Immature natural killer cell (primary cell): ENCODE measurements around the gene ADAM10. TPM values are rescaled to one million over a fixed set of nuclear protein-coding genes. Genes with fewer than 3 reads are reported as not detected.

Experiments used
- DNase-seq, 3 donors: peaks; one replicate each; pipeline ENCODE4 v3.0.0; 2022; ENCODE audit warnings: mixed read lengths in 1 of 3
- H3K27ac Mint-ChIP-seq, 6 donors: one replicate each; pipeline ENCODE4 v1.8.0; 2020; ENCODE audit warnings: mixed read lengths in 6 of 6, mild to moderate bottlenecking in 5 of 6, inconsistent platforms in 4 of 6, moderate library complexity in 3 of 6
- H3K27me3 Mint-ChIP-seq, 3 donors: one replicate each; pipeline ENCODE4 v1.8.0; 2020 to 2021; ENCODE audit warnings: low read depth in 3 of 3, mild to moderate bottlenecking in 3 of 3, mixed read lengths in 3 of 3, moderate library complexity in 3 of 3, inconsistent platforms in 1 of 3
- H3K36me3 Mint-ChIP-seq, 3 donors: one replicate each; pipeline ENCODE4 v1.8.0; 2020; ENCODE audit warnings: mixed read lengths in 3 of 3, inconsistent platforms in 2 of 3, mild to moderate bottlenecking in 2 of 3
- H3K4me1 Mint-ChIP-seq, 2 donors: one replicate each; pipeline ENCODE4 v1.8.0; 2020; ENCODE audit warnings: inconsistent platforms in 2 of 2, mild to moderate bottlenecking in 2 of 2, mixed read lengths in 2 of 2, moderate library complexity in 1 of 2
- H3K4me3 Mint-ChIP-seq, 5 donors: one replicate each; pipeline ENCODE4 v1.8.0; 2020; ENCODE audit warnings: mild to moderate bottlenecking in 5 of 5, mixed read lengths in 5 of 5, inconsistent platforms in 3 of 5, moderate library complexity in 3 of 5
- H3K9me3 Mint-ChIP-seq, 6 donors: one replicate each; pipeline ENCODE4 v1.8.0; 2020; ENCODE audit warnings: mild to moderate bottlenecking in 6 of 6, mixed read lengths in 6 of 6, inconsistent platforms in 4 of 6, moderate library complexity in 3 of 6
- polyA plus RNA-seq, 3 donors: library from polyadenylated mRNA; unstranded; fragments of 300-500 nt; fragmentation: Illumina TruSeq; gene quantifications; one replicate each; pipeline ENCODE4 v1.2.3, GENCODE V29; 2021

Gene ADAM10
- polyA plus RNA-seq, 3 donors from 2014 or later: 136 to 314 (median 192) TPM

GRCh38 chr15:58602823-58603222 is 146.7 kb downstream of the ADAM10 start:
- peaks cover 0 to 2% (median 0%) of the 10 kb centered on the region in 3 donors for H3K27me3 Mint-ChIP-seq
- H3K9me3 Mint-ChIP-seq: no peaks in the 10 kb centered on the region
- no peak overlapping the region for H3K4me3 Mint-ChIP-seq
- no peak for DNase-seq
- H3K36me3 Mint-ChIP-seq: peaks cover 28 to 43% (median 36%) of the 10 kb centered on the region in 3 donors
- H3K4me1 Mint-ChIP-seq: peaks cover 44 to 66% of the 10 kb centered on the region in 2 donors
- H3K27ac Mint-ChIP-seq: peak overlapping the region in 1 of 6 donors; percentile 76

GRCh38 chr15:58598829-58599210 is 150.7 kb downstream of the ADAM10 start:
- no peaks in the 10 kb centered on the region for H3K9me3 Mint-ChIP-seq
- peaks cover 0 to 2% (median 2%) of the 10 kb centered on the region in 3 donors for H3K27me3 Mint-ChIP-seq
- DNase-seq: no peak
- peaks cover 34 to 47% (median 42%) of the 10 kb centered on the region in 3 donors for H3K36me3 Mint-ChIP-seq
- H3K4me3 Mint-ChIP-seq: peak overlapping the region in 2 of 5 donors; percentile 73 to 74
- H3K27ac Mint-ChIP-seq: peak overlapping the region; percentile 92 to 98 (median 95)
- peaks cover 31 to 48% of the 10 kb centered on the region in 2 donors for H3K4me1 Mint-ChIP-seq

- peaks cover 29 to 46% of the 10 kb centered on the region in 2 donors for H3K4me1 Mint-ChIP-seq
- peak; percentile 21 to 30 (median 22) for DNase-seq
- peaks cover 32 to 47% (median 40%) of the 10 kb centered on the region in 3 donors for H3K36me3 Mint-ChIP-seq
- no peaks in the 10 kb centered on the region for H3K9me3 Mint-ChIP-seq
- peaks cover 0 to 2% (median 0%) of the 10 kb centered on the region in 3 donors for H3K27me3 Mint-ChIP-seq
- H3K27ac Mint-ChIP-seq: peak overlapping the region; percentile 92 to 98 (median 95)
- peak overlapping the region; percentile 30 to 74 (median 70) for H3K4me3 Mint-ChIP-seq
Observed at GRCh38 chr15:58597943-58598828, 151.3 kb downstream of the ADAM10 start.

GRCh38 chr15:58595516-58596263 is 153.8 kb downstream of the ADAM10 start:
- H3K27ac Mint-ChIP-seq: peak overlapping the region in 5 of 6 donors; percentile 9 to 82 (median 53)
- DNase-seq: no peak
- peaks cover 27 to 44% of the 10 kb centered on the region in 2 donors for H3K4me1 Mint-ChIP-seq
- no peak overlapping the region for H3K4me3 Mint-ChIP-seq
- no peaks in the 10 kb centered on the region for H3K9me3 Mint-ChIP-seq
- peaks cover 28 to 49% (median 40%) of the 10 kb centered on the region in 3 donors for H3K36me3 Mint-ChIP-seq
- H3K27me3 Mint-ChIP-seq: peaks cover 0 to 2% (median 0%) of the 10 kb centered on the region in 3 donors

GRCh38 chr15:58594898-58595297 is 154.6 kb downstream of the ADAM10 start:
- H3K4me3 Mint-ChIP-seq: no peak overlapping the region
- H3K27ac Mint-ChIP-seq: peak overlapping the region in 2 of 6 donors; percentile 28 to 83
- H3K27me3 Mint-ChIP-seq: peaks cover 0 to 2% (median 0%) of the 10 kb centered on the region in 3 donors
- no peaks in the 10 kb centered on the region for H3K9me3 Mint-ChIP-seq
- peaks cover 28 to 49% (median 40%) of the 10 kb centered on the region in 3 donors for H3K36me3 Mint-ChIP-seq
- DNase-seq: no peak
- H3K4me1 Mint-ChIP-seq: peaks cover 25 to 44% of the 10 kb centered on the region in 2 donors

- Mint-ChIP-seq H3K27me3 (peaks cover 0 to 2% (median 0%) of the 10 kb centered on the region in 3 donors), H3K27ac (peak overlapping the region; percentile 15 to 75 (median 44)), H3K4me1 (peaks cover 21 to 37% of the 10 kb centered on the region in 2 donors), H3K9me3 (no peaks in the 10 kb centered on the region), H3K4me3 (no peak overlapping the region), H3K36me3 (peaks cover 25 to 46% (median 40%) of the 10 kb centered on the region in 3 donors)
- DNase-seq: no peak
Observed at GRCh38 chr15:58593870-58594269, 155.6 kb downstream of the ADAM10 start.

- Mint-ChIP-seq H3K36me3 (peaks cover 19 to 32% (median 24%) of the 10 kb centered on the region in 3 donors), H3K27me3 (peaks cover 0 to 3% (median 0%) of the 10 kb centered on the region in 3 donors), H3K27ac (peak overlapping the region in 4 of 6 donors; percentile 1 to 61 (median 30)), H3K9me3 (no peaks in the 10 kb centered on the region), H3K4me3 (no peak overlapping the region), H3K4me1 (peaks cover 8 to 15% of the 10 kb centered on the region in 2 donors)
- no peak for DNase-seq
Observed at GRCh38 chr15:58590926-58591325, 158.6 kb downstream of the ADAM10 start.

GRCh38 chr15:58590236-58590635 is 159.3 kb downstream of the ADAM10 start:
- no peaks in the 10 kb centered on the region for H3K9me3 Mint-ChIP-seq
- DNase-seq: no peak
- peak overlapping the region in 4 of 6 donors; percentile 0 to 82 (median 50) for H3K27ac Mint-ChIP-seq
- H3K4me1 Mint-ChIP-seq: peaks cover 15 to 19% of the 10 kb centered on the region in 2 donors
- peaks cover 15 to 28% (median 21%) of the 10 kb centered on the region in 3 donors for H3K36me3 Mint-ChIP-seq
- peaks cover 0 to 3% (median 0%) of the 10 kb centered on the region in 3 donors for H3K27me3 Mint-ChIP-seq
- H3K4me3 Mint-ChIP-seq: no peak overlapping the region

- Mint-ChIP-seq H3K27ac (peak overlapping the region in 2 of 6 donors; percentile 48 to 49), H3K4me3 (no peak overlapping the region), H3K36me3 (peaks cover 12 to 22% (median 18%) of the 10 kb centered on the region in 3 donors), H3K4me1 (peaks cover 26 to 28% of the 10 kb centered on the region in 2 donors), H3K9me3 (no peaks in the 10 kb centered on the region), H3K27me3 (peaks cover 0 to 3% (median 0%) of the 10 kb centered on the region in 3 donors)
- no peak for DNase-seq
Observed at GRCh38 chr15:58589047-58589446, 160.5 kb downstream of the ADAM10 start.

- H3K9me3 Mint-ChIP-seq: peaks cover 0 to 7% (median 4%) of the 10 kb centered on the region in 6 donors
Observed at GRCh38 chr15:58588096-58588495, 161.4 kb downstream of the ADAM10 start.

GRCh38 chr15:58587486-58587885 is 162.0 kb downstream of the ADAM10 start:
- peaks cover 3 to 4% (median 4%) of the 10 kb centered on the region in 3 donors for H3K27me3 Mint-ChIP-seq
- no peak for DNase-seq
- peaks cover 0 to 8% (median 4%) of the 10 kb centered on the region in 6 donors for H3K9me3 Mint-ChIP-seq
- H3K4me3 Mint-ChIP-seq: no peak overlapping the region
- H3K27ac Mint-ChIP-seq: no peak overlapping the region
- peaks cover 6 to 23% (median 8%) of the 10 kb centered on the region in 3 donors for H3K36me3 Mint-ChIP-seq
- peaks cover 23 to 24% of the 10 kb centered on the region in 2 donors for H3K4me1 Mint-ChIP-seq

More at GRCh38 chr15:58588096-58588495, 161.4 kb downstream of the ADAM10 start:
- peaks cover 8 to 23% (median 9%) of the 10 kb centered on the region in 3 donors for H3K36me3 Mint-ChIP-seq
- peaks cover 23 to 24% of the 10 kb centered on the region in 2 donors for H3K4me1 Mint-ChIP-seq
- no peak for DNase-seq
- H3K27ac Mint-ChIP-seq: no peak overlapping the region
- no peak overlapping the region for H3K4me3 Mint-ChIP-seq
- peaks cover 2 to 4% (median 3%) of the 10 kb centered on the region in 3 donors for H3K27me3 Mint-ChIP-seq

GRCh38 chr15:58585693-58586443 is 163.6 kb downstream of the ADAM10 start:
- Mint-ChIP-seq H3K4me1 (peaks cover 24 to 29% of the 10 kb centered on the region in 2 donors), H3K36me3 (peaks cover 0 to 6% (median 3%) of the 10 kb centered on the region in 3 donors), H3K9me3 (peaks cover 0 to 8% (median 4%) of the 10 kb centered on the region in 6 donors), H3K4me3 (peak overlapping the region in 2 of 5 donors; percentile 37 to 38), H3K27ac (peak overlapping the region in 3 of 6 donors; percentile 45 to 80 (median 54)), H3K27me3 (peaks cover 4 to 5% (median 4%) of the 10 kb centered on the region in 3 donors)
- no peak for DNase-seq
